Cardiac fibroblast (primary cell): ENCODE data around the gene ARHGAP6.

Experiments
- DNase-seq, 2 donors: peaks; one replicate each; pipeline versions ENCODE4 v3.0.0 to v3.0.0-alpha.2; 2010; ENCODE audit warnings: low read depth in 2 of 2
- H3K4me3 ChIP-seq, 2 donors: replicated peaks in 1 of 2; 1 replicate in 1 of 2; 2 replicates in 1 of 2; pipeline ENCODE4 v1.5.1; 2011; ENCODE audit warnings: low read depth in 2 of 2, low read length in 2 of 2, mild to moderate bottlenecking in 2 of 2, moderate library complexity in 1 of 2
- CTCF ChIP-seq: IDR thresholded peaks from one replicate; pipeline ENCODE4 v1.5.1; 2011; ENCODE audit warnings: low read depth, mild to moderate bottlenecking, low read length, inconsistent platforms

ARHGAP6 gene

GRCh38 chrX:11564546-11564945, 101.2 kb downstream of the ARHGAP6 start:
- H3K4me3 ChIP-seq = no peak overlapping the region
- no peak for TF ChIP-seq CTCF
- peak in 1 of 2 donors; percentile 6 for DNase-seq

- DNase-seq = no peak
- no peak for TF ChIP-seq CTCF
- no peak overlapping the region for H3K4me3 ChIP-seq
Measured at GRCh38 chrX:11562570-11562969, 103.2 kb downstream of the ARHGAP6 start.

GRCh38 chrX:11558972-11559371, 106.7 kb downstream of the ARHGAP6 start:
- TF ChIP-seq CTCF = peak; percentile 38
- H3K4me3 ChIP-seq = no peak overlapping the region
- peak in 1 of 2 donors; percentile 27 for DNase-seq

GRCh38 chrX:11557120-11557519, 108.6 kb downstream of the ARHGAP6 start:
- DNase-seq = peak; percentile 27 to 76
- H3K4me3 ChIP-seq = no peak overlapping the region
- no peak for TF ChIP-seq CTCF

GRCh38 chrX:11555759-11556158, 110.0 kb downstream of the ARHGAP6 start:
- peak; percentile 26 to 56 for DNase-seq

GRCh38 chrX:11553594-11553993, 112.1 kb downstream of the ARHGAP6 start:
- no peak for TF ChIP-seq CTCF
- DNase-seq = no peak
- no peak overlapping the region for H3K4me3 ChIP-seq

More at GRCh38 chrX:11555759-11556158, 110.0 kb downstream of the ARHGAP6 start:
- no peak for TF ChIP-seq CTCF
- H3K4me3 ChIP-seq = no peak overlapping the region

- no peak for DNase-seq
- H3K4me3 ChIP-seq = no peak overlapping the region
- no peak for TF ChIP-seq CTCF
Measured at GRCh38 chrX:11551151-11551550, 114.6 kb downstream of the ARHGAP6 start.
